ENCODE measurements around the gene TUBG1. TPM values are rescaled to one million over a fixed set of nuclear protein-coding genes. Genes with fewer than 3 reads are reported as not detected.

The TUBG1 gene
- total and polyA plus RNA-seq, 8 donors, result 18.5 to 72.4 (median 45.7) TPM

DNA sequence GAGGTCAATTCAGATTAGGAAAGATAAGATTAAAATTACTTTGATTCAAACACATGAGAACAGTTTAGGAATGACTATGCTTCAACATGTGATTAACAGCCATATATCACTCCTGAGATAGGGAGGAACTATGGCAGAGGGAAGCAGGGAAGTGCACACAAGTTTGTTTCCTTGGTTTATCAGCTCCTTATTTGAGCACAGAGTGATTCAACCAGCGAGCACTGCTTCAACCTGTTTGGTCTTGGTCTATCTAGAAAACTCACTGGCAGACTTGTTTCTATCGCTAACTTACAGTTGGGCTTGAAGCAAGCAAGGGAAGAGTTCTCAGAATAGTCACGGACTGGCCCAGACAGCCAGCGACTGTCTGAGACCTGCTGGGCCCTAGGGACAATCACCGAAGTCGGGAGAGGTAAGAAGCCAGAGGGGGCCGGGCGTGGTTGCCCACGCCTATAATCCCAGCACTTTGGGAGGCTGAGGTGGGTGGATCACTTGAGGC is 23.5 kb downstream of the TUBG1 start:
- intact Hi-C loops (cut with DNase I; ENCODE audit: low total_unique reads), result no loop called here
- peak; percentile 69 to 85 for DNase-seq
- WGBS, 5 donors, result 24 to 71% (median 40%) methylated on average over 9 of the region's 9 CpGs
- no peaks in the 10 kb centered on the region for H3K9me3 ChIP-seq
- H3K27ac ChIP-seq, result peak overlapping the region; percentile 75 to 97 (median 82)
- no peaks in the 10 kb centered on the region for H3K27me3 ChIP-seq
- H3K4me1 ChIP-seq, result peaks cover 6 to 21% (median 13%) of the 10 kb centered on the region in 4 donors
- TF ChIP-seq, protein P1, sequence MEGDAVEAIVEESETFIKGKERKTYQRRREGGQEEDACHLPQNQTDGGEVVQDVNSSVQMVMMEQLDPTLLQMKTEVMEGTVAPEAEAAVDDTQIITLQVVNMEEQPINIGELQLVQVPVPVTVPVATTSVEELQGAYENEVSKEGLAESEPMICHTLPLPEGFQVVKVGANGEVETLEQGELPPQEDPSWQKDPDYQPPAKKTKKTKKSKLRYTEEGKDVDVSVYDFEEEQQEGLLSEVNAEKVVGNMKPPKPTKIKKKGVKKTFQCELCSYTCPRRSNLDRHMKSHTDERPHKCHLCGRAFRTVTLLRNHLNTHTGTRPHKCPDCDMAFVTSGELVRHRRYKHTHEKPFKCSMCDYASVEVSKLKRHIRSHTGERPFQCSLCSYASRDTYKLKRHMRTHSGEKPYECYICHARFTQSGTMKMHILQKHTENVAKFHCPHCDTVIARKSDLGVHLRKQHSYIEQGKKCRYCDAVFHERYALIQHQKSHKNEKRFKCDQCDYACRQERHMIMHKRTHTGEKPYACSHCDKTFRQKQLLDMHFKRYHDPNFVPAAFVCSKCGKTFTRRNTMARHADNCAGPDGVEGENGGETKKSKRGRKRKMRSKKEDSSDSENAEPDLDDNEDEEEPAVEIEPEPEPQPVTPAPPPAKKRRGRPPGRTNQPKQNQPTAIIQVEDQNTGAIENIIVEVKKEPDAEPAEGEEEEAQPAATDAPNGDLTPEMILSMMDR (IDR thresholded peaks at IDR 0.05), result no peak
- peak in 2 of 3 donors; percentile 92 to 95 for TF ChIP-seq POLR2AphosphoS5 (IDR thresholded peaks at IDR 0.05)
- TF ChIP-seq POLR2A (IDR thresholded peaks at IDR 0.05), result peak in 1 of 4 donors; percentile 38
- no peak for TF ChIP-seq EP300 (IDR thresholded peaks at IDR 0.05)
- peak overlapping the region in 3 of 4 donors; percentile 12 to 17 (median 13) for H3K4me3 ChIP-seq
- no peaks in the 10 kb centered on the region for H3K36me3 ChIP-seq

DNA sequence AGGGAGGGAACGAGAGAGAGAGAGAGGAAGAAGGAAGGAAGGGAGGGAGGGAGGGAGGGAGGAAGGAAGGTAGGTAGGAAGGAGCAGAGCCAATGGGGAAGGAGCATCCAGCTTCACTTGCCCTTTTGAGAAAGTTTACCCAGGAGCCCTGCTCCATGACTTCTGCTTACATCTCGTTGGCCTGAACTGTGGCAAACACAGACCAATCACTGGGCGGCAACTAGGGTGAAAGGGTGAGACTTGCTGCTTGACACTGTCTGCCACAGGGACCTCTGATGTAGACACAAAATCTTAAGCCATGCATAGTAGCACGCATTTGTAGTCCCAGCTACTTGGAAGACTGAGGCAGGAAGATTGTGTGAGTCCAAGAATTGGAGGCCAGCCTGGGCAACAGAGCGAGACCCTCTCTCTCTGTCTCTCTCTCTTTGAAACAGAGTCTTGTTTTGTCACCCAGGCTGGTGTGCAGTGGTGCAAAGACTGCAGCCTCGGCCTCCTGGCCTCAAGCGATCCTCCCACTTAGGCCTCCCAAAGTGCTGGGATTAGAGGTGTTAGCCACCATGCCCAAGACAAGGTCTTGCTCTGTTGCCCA is 30.1 kb downstream of the TUBG1 start:
- Histone ChIP-seq H3K27me3 (no peaks in the 10 kb centered on the region), H3K9me3 (no peaks in the 10 kb centered on the region), H3K36me3 (no peaks in the 10 kb centered on the region), H3K4me3 (no peak overlapping the region), H3K27ac (no peak overlapping the region), H3K4me1 (no peaks in the 10 kb centered on the region)
- no peak for DNase-seq
- TF ChIP-seq POLR2AphosphoS5 (IDR thresholded peaks at IDR 0.05) (no peak), EP300 (IDR thresholded peaks at IDR 0.05) (no peak), POLR2A (IDR thresholded peaks at IDR 0.05) (no peak)
- TF ChIP-seq, protein P1 (IDR thresholded peaks at IDR 0.05), result no peak
- intact Hi-C loops (cut with DNase I; ENCODE audit: low total_unique reads), result no loop called here
- 77 to 89% (median 82%) methylated on average over 6 of the region's 7 CpGs for whole genome bisulfite sequencing, 5 donors

DNA sequence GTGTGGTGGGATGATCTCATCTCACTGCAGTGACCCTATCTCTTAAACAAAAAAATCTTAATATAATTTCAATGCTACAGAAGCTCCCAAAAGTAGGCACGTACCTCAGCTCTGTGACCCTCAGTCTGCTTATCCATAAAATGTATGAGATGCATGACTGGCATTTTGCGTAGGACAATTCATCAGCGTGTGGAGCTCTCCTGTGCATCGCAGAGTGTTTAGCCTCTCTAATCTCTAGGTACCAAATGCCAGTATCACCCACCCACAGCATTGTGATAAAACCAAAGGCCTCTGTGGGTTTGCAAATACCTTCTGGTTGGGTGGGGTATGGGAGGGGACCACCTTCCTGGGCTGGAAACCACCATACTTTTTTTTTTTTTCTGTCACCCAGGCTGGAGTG is 30.6 kb downstream of the TUBG1 start:
- Histone ChIP-seq H3K4me3 (no peak overlapping the region), H3K4me1 (no peaks in the 10 kb centered on the region), H3K27me3 (no peaks in the 10 kb centered on the region), H3K9me3 (no peaks in the 10 kb centered on the region), H3K27ac (no peak overlapping the region), H3K36me3 (no peaks in the 10 kb centered on the region)
- no peak for DNase-seq
- intact Hi-C loops (cut with DNase I; ENCODE audit: low total_unique reads), result no loop called here
- 79 to 89% (median 81%) methylated on average over 4 of the region's 4 CpGs for WGBS, 5 donors
- TF ChIP-seq POLR2AphosphoS5 (IDR thresholded peaks at IDR 0.05) (no peak), POLR2A (IDR thresholded peaks at IDR 0.05) (no peak), EP300 (IDR thresholded peaks at IDR 0.05) (no peak)
- TF ChIP-seq, protein P1 (IDR thresholded peaks at IDR 0.05), result no peak

DNA sequence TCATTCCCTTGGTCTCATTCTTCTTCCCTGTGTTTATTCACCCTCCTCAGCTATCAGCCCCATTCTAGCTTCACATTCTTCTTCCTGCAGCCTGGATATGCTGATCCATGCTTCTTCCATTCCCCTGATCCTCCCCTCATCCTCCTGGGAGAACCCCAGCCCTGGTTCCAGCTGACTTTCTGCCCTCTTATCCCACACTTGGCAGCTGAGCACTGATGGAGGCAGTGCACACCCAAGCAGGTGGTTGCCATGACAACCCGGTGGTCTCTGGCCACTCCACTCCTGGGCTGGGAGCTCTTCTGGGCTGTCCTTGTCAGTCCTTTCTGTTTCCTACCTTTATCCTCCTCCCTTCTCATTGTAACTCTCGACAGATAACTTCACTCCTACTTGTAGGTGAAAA is 32.9 kb downstream of the TUBG1 start:
- H3K9me3 ChIP-seq, result no peaks in the 10 kb centered on the region
- TF ChIP-seq POLR2A (IDR thresholded peaks at IDR 0.05), result no peak
- TF ChIP-seq EP300 (IDR thresholded peaks at IDR 0.05), result no peak
- TF ChIP-seq, protein P1 (IDR thresholded peaks at IDR 0.05), result no peak
- no peak for TF ChIP-seq POLR2AphosphoS5 (IDR thresholded peaks at IDR 0.05)
- WGBS, 5 donors, result 26 to 51% (median 39%) methylated on average over 2 of the region's 2 CpGs
- H3K4me3 ChIP-seq, result no peak overlapping the region
- DNase-seq, result no peak
- H3K27ac ChIP-seq, result no peak overlapping the region
- intact Hi-C loops (cut with DNase I; ENCODE audit: low total_unique reads), result no loop called here
- H3K27me3 ChIP-seq, result no peaks in the 10 kb centered on the region
- no peaks in the 10 kb centered on the region for H3K4me1 ChIP-seq
- no peaks in the 10 kb centered on the region for H3K36me3 ChIP-seq
